ENCODE data around the gene TYRO3.
"Not testable (repeated sequence)": the region's sequence is repeated elsewhere in the genome, so short reads cannot be mapped to it uniquely, and the experiment has no call there.

The TYRO3 gene

GRCh38 chr15:41575282-41575681 is 16.3 kb downstream of the TYRO3 start:
- Histone ChIP-seq H3K36me3 (ENCODE audit: control insufficient read depth, insufficient read depth, low read length, severe bottlenecking) (peaks cover 27% of the 10 kb centered on the region), H3K4me1 (ENCODE audit: control insufficient read depth, insufficient read depth, low read length) (peaks cover 14% of the 10 kb centered on the region), H3K9ac (ENCODE audit: low read length) (no peak overlapping the region), H3K9me3 (ENCODE audit: control insufficient read depth, low read length) (no peaks in the 10 kb centered on the region), H3K27me3 (replicated peaks; ENCODE audit: control insufficient read depth, insufficient read depth, low read length) (no peaks in the 10 kb centered on the region), H3K4me3 (ENCODE audit: low read length) (no peak overlapping the region)
- DNase-seq (ENCODE audit: low read depth) = no peak

GRCh38 chr15:41577863-41578735 is 19.1 kb downstream of the TYRO3 start:
- H3K9me3 ChIP-seq (ENCODE audit: control insufficient read depth, low read length) = no peaks in the 10 kb centered on the region
- H3K9ac ChIP-seq (ENCODE audit: low read length) = no peak overlapping the region
- no peak for DNase-seq (ENCODE audit: low read depth)
- no peak overlapping the region for H3K4me3 ChIP-seq (ENCODE audit: low read length)
- H3K4me1 ChIP-seq (ENCODE audit: control insufficient read depth, insufficient read depth, low read length) = no peaks in the 10 kb centered on the region
- H3K36me3 ChIP-seq (ENCODE audit: control insufficient read depth, insufficient read depth, low read length, severe bottlenecking) = peaks cover 22% of the 10 kb centered on the region
- no peaks in the 10 kb centered on the region for H3K27me3 ChIP-seq (replicated peaks; ENCODE audit: control insufficient read depth, insufficient read depth, low read length)

- no peaks in the 10 kb centered on the region for H3K9me3 ChIP-seq (ENCODE audit: control insufficient read depth, low read length)
- no peak for DNase-seq (ENCODE audit: low read depth)
- H3K4me3 ChIP-seq (ENCODE audit: low read length) = no peak overlapping the region
- H3K36me3 ChIP-seq (ENCODE audit: control insufficient read depth, insufficient read depth, low read length, severe bottlenecking) = peaks cover 14% of the 10 kb centered on the region
- no peak overlapping the region for H3K9ac ChIP-seq (ENCODE audit: low read length)
- no peaks in the 10 kb centered on the region for H3K27me3 ChIP-seq (replicated peaks; ENCODE audit: control insufficient read depth, insufficient read depth, low read length)
- H3K4me1 ChIP-seq (ENCODE audit: control insufficient read depth, insufficient read depth, low read length) = no peaks in the 10 kb centered on the region
Measured at GRCh38 chr15:41578736-41579383, 19.8 kb downstream of the TYRO3 start.

- H3K9ac ChIP-seq (ENCODE audit: low read length) = no peak overlapping the region
- no peak overlapping the region for H3K4me3 ChIP-seq (ENCODE audit: low read length)
- peaks cover 10% of the 10 kb centered on the region for H3K4me1 ChIP-seq (ENCODE audit: control insufficient read depth, insufficient read depth, low read length)
- no peaks in the 10 kb centered on the region for H3K27me3 ChIP-seq (replicated peaks; ENCODE audit: control insufficient read depth, insufficient read depth, low read length)
- H3K9me3 ChIP-seq (ENCODE audit: control insufficient read depth, low read length) = no peaks in the 10 kb centered on the region
- peaks cover 7% of the 10 kb centered on the region for H3K36me3 ChIP-seq (ENCODE audit: control insufficient read depth, insufficient read depth, low read length, severe bottlenecking)
- DNase-seq (ENCODE audit: low read depth) = peak; percentile 10
Measured at GRCh38 chr15:41581110-41581509, 22.1 kb downstream of the TYRO3 start.

- no peak for DNase-seq (ENCODE audit: low read depth)
- H3K9me3 ChIP-seq (ENCODE audit: control insufficient read depth, low read length) = no peaks in the 10 kb centered on the region
- H3K4me3 ChIP-seq (ENCODE audit: low read length) = no peak overlapping the region
- no peaks in the 10 kb centered on the region for H3K27me3 ChIP-seq (replicated peaks; ENCODE audit: control insufficient read depth, insufficient read depth, low read length)
- H3K4me1 ChIP-seq (ENCODE audit: control insufficient read depth, insufficient read depth, low read length) = peaks cover 10% of the 10 kb centered on the region
- no peak overlapping the region for H3K9ac ChIP-seq (ENCODE audit: low read length)
- no peaks in the 10 kb centered on the region for H3K36me3 ChIP-seq (ENCODE audit: control insufficient read depth, insufficient read depth, low read length, severe bottlenecking)
Measured at GRCh38 chr15:41583795-41584194, 24.8 kb downstream of the TYRO3 start.

- Histone ChIP-seq H3K4me3 (ENCODE audit: low read length) (peak overlapping the region; percentile 72), H3K9ac (ENCODE audit: low read length) (peak overlapping the region; percentile 77), H3K9me3 (ENCODE audit: control insufficient read depth, low read length) (no peaks in the 10 kb centered on the region), H3K36me3 (ENCODE audit: control insufficient read depth, insufficient read depth, low read length, severe bottlenecking) (no peaks in the 10 kb centered on the region), H3K27me3 (replicated peaks; ENCODE audit: control insufficient read depth, insufficient read depth, low read length) (no peaks in the 10 kb centered on the region), H3K4me1 (ENCODE audit: control insufficient read depth, insufficient read depth, low read length) (peaks cover 10% of the 10 kb centered on the region)
- no peak for DNase-seq (ENCODE audit: low read depth)
Measured at GRCh38 chr15:41584636-41585126, 25.7 kb downstream of the TYRO3 start.

- peak; percentile 68 for DNase-seq (ENCODE audit: low read depth)
- peak overlapping the region; percentile 72 for H3K4me3 ChIP-seq (ENCODE audit: low read length)
- peaks cover 10% of the 10 kb centered on the region for H3K4me1 ChIP-seq (ENCODE audit: control insufficient read depth, insufficient read depth, low read length)
- no peaks in the 10 kb centered on the region for H3K36me3 ChIP-seq (ENCODE audit: control insufficient read depth, insufficient read depth, low read length, severe bottlenecking)
- peak overlapping the region; percentile 77 for H3K9ac ChIP-seq (ENCODE audit: low read length)
- H3K27me3 ChIP-seq (replicated peaks; ENCODE audit: control insufficient read depth, insufficient read depth, low read length) = no peaks in the 10 kb centered on the region
- H3K9me3 ChIP-seq (ENCODE audit: control insufficient read depth, low read length) = no peaks in the 10 kb centered on the region
Measured at GRCh38 chr15:41585127-41586047, 26.4 kb downstream of the TYRO3 start.

GRCh38 chr15:41586531-41587282 is 27.7 kb downstream of the TYRO3 start:
- not testable (repeated sequence) for H3K27me3 ChIP-seq (replicated peaks; ENCODE audit: control insufficient read depth, insufficient read depth, low read length); H3K36me3 ChIP-seq (ENCODE audit: control insufficient read depth, insufficient read depth, low read length, severe bottlenecking); DNase-seq (ENCODE audit: low read depth); H3K4me3 ChIP-seq (ENCODE audit: low read length); H3K9me3 ChIP-seq (ENCODE audit: control insufficient read depth, low read length); H3K4me1 ChIP-seq (ENCODE audit: control insufficient read depth, insufficient read depth, low read length); H3K9ac ChIP-seq (ENCODE audit: low read length)

GRCh38 chr15:41589018-41589417 is 30.0 kb downstream of the TYRO3 start:
- H3K9ac ChIP-seq (ENCODE audit: low read length); H3K4me3 ChIP-seq (ENCODE audit: low read length); H3K9me3 ChIP-seq (ENCODE audit: control insufficient read depth, low read length); H3K36me3 ChIP-seq (ENCODE audit: control insufficient read depth, insufficient read depth, low read length, severe bottlenecking); H3K4me1 ChIP-seq (ENCODE audit: control insufficient read depth, insufficient read depth, low read length); H3K27me3 ChIP-seq (replicated peaks; ENCODE audit: control insufficient read depth, insufficient read depth, low read length); DNase-seq (ENCODE audit: low read depth): not testable (repeated sequence)

GRCh38 chr15:41589571-41589970 is 30.6 kb downstream of the TYRO3 start:
- not testable (repeated sequence) for DNase-seq (ENCODE audit: low read depth); H3K27me3 ChIP-seq (replicated peaks; ENCODE audit: control insufficient read depth, insufficient read depth, low read length); H3K4me1 ChIP-seq (ENCODE audit: control insufficient read depth, insufficient read depth, low read length); H3K36me3 ChIP-seq (ENCODE audit: control insufficient read depth, insufficient read depth, low read length, severe bottlenecking); H3K4me3 ChIP-seq (ENCODE audit: low read length); H3K9ac ChIP-seq (ENCODE audit: low read length); H3K9me3 ChIP-seq (ENCODE audit: control insufficient read depth, low read length)

All from adipocyte (in vitro differentiated cells).